ENCODE measurements around the gene RPS18. TPM values are rescaled to one million over a fixed set of nuclear protein-coding genes. Genes with fewer than 3 reads are reported as not detected.

Gene RPS18
- total and polyA plus RNA-seq, 9 of the 15 experiments (the other 6 are each of a cell fraction or from before 2014, with no cell fraction given), result 5,023 to 17,516 (median 8,131) TPM

GRCh38 chr6:33243476-33243875, 28.4 kb upstream of the RPS18 start:
- H3K9ac ChIP-seq (ENCODE audit: insufficient read depth in 1 of 2, low read depth in 2 of 2, low read length in 2 of 2), result no peak overlapping the region
- no peak overlapping the region for H3K27ac ChIP-seq (ENCODE audit: extremely low read depth, low read depth, low read length)
- no peak for TF ChIP-seq CREB3L1 (IDR thresholded peaks at IDR 0.05; ENCODE audit: borderline replicate concordance, low read depth)
- no peak for TF ChIP-seq DACH1 (IDR thresholded peaks at IDR 0.05; ENCODE audit: partially characterized antibody)
- no peak for TF ChIP-seq DLX4 (CRISPR knock-in tag; IDR thresholded peaks at IDR 0.05)
- no peak for TF ChIP-seq MTF1 (CRISPR knock-in tag; IDR thresholded peaks at IDR 0.05; ENCODE audit: borderline replicate concordance)
- no peak for TF ChIP-seq TCF3 (CRISPR knock-in tag; IDR thresholded peaks at IDR 0.05)
- TF ChIP-seq JUN (IDR thresholded peaks at IDR 0.05; ENCODE audit: borderline replicate concordance, low read depth, low read length), result no peak
- no peak for TF ChIP-seq JUN (CRISPR knock-in tag; IDR thresholded peaks at IDR 0.05; ENCODE audit: borderline replicate concordance)
- no peak for TF ChIP-seq SAFB2 (IDR thresholded peaks at IDR 0.05; ENCODE audit: borderline replicate concordance, low read depth, low read length, severe bottlenecking)
- no peak for TF ChIP-seq ZNF134 (CRISPR knock-in tag; conservative IDR thresholded peaks at IDR 0.05)
- TF ChIP-seq SIX5 (IDR thresholded peaks at IDR 0.05; ENCODE audit: borderline replicate concordance in 1 of 2, insufficient read depth in 1 of 2, low read depth in 1 of 2, low read length in 2 of 2), result no peak
- no peak for TF ChIP-seq BACH1 (tag; IDR thresholded peaks at IDR 0.05)
- no peak for TF ChIP-seq HCFC1 (IDR thresholded peaks at IDR 0.05; ENCODE audit: low read depth, low read length)
- no peak for TF ChIP-seq U2AF2 (optimal IDR thresholded peaks at IDR 0.05; ENCODE audit: low read depth, low read length)
- TF ChIP-seq TGIF2 (CRISPR knock-in tag; IDR thresholded peaks at IDR 0.05), result no peak
- no peak for TF ChIP-seq CHD1 (IDR thresholded peaks at IDR 0.05; ENCODE audit: low read length)
- no peak for TF ChIP-seq ZNF695 (CRISPR knock-in tag; IDR thresholded peaks at IDR 0.05)
- TF ChIP-seq MYC (IDR thresholded peaks at IDR 0.05; ENCODE audit: low read depth, low read length), result no peak
- no peak for TF ChIP-seq MYC (CRISPR knock-in tag; IDR thresholded peaks at IDR 0.05; ENCODE audit: borderline replicate concordance, low read depth)
- peaks cover 33 to 36% of the 10 kb centered on the region in 2 experiments for H3K27me3 ChIP-seq (ENCODE audit: control insufficient read depth in 2 of 2, insufficient read depth in 2 of 2, low read length in 2 of 2)
- intact Hi-C loops (cut with micrococcal nuclease), result no loop called here
- ATAC-seq (no peak), FAIRE-seq (no peak), DNase-seq (ENCODE audit: extremely low read depth in 1 of 4, low spot score in 3 of 4) (no peak)
- no peaks in the 10 kb centered on the region for H3K9me1 ChIP-seq (ENCODE audit: control insufficient read depth, insufficient read depth, low read length)
- H3K4me3 ChIP-seq, result no peak overlapping the region
- H3K9me3 ChIP-seq (replicated peaks; ENCODE audit: control insufficient read depth, insufficient read depth, low read depth, low read length), result no peaks in the 10 kb centered on the region
- BruUV-seq (replicated peaks), result no TSS peak
- peaks cover 5% of the 10 kb centered on the region in 2 experiments for H3K4me1 ChIP-seq (replicated peaks in 1 of 2; ENCODE audit: control insufficient read depth in 2 of 2, insufficient read depth in 2 of 2, low read length in 2 of 2)
- 0% methylated on average over 1 of the region's 1 CpG for WGBS (ENCODE audit: insufficient coverage, low coverage, missing lambda C conversion rate)
- H2AFZ ChIP-seq (ENCODE audit: low read depth, low read length), result no peak overlapping the region
- no peaks in the 10 kb centered on the region for H3K79me2 ChIP-seq (ENCODE audit: control insufficient read depth, insufficient read depth, low read length)
- ChIA-PET POLR2A (interaction anchor here (0.6 to 1.2 kb wide), 4 partner anchors 28 to 148 kb away, joined by 3 to 5 read pairs (median 4); partner anchors contain the start of genes KIFC1, RPS18 and VPS52), CTCF (ENCODE audit: low intra/inter-chr PET ratio) (interaction anchor here (0.6 to 0.7 kb wide), 2 partner anchors 225 to 346 kb away, joined by 4 read pairs; no protein-coding TSS in a partner anchor)
- H3K4me2 ChIP-seq (ENCODE audit: insufficient read depth, low read length), result no peak overlapping the region
- in situ Hi-C loops (cut with MboI), result no loop called here
- 0 out of 2 replicates have a peak, but pooled peaks cover 3% of the 10 kb centered on the region for H4K20me1 ChIP-seq (replicated peaks; ENCODE audit: control insufficient read depth, insufficient read depth, low read length)
- no peaks in the 10 kb centered on the region for H3K36me3 ChIP-seq (ENCODE audit: control insufficient read depth, insufficient read depth, low read length)

All from K562 (cell line).